ENCODE measurements around the gene ST6GALNAC3. TPM values are rescaled to one million over a fixed set of nuclear protein-coding genes. Genes with fewer than 3 reads are reported as not detected.

ST6GALNAC3 gene
- total RNA-seq, 1 experiment from 2014 or later = 2.2 TPM

DNA sequence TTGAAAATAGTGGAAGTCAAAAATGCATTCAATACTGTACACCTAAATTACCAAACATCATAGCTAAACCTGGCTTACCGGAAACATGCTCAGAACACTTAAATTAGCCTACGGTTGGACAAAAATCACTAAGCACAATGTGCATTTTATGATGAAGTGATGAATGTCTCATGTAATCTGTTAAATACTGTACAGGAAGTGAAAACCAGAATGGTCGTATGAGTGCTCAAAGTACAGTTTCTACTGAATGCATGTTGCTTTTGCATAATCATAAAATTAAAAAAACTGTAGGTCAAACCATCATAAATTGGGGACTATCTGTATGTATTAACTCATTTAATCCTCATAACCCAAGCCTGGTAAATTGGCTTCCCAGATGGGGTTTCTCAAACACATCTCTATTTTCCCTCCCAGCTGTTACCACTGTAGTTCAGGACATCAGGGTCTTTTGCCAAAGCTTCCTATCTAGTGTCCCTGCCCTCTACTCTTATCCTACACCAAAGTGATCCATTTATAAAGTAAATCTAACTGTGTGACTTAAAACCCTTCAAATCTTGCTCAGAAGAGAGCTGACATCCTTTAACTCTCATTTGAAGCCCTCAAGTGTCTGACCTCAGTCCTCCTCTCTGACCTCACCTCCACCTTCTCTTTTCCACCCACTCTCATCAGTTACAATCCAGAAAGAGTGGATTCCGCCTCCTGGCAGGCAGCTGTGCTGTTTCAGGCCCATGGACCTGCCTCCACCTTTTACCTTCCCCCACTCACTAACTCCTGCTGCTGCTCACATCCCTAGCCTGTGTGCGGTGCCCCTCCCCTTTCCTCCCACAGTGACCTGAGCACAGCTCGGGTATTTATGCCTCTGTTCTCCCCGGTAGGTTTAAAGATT is 436.4 kb downstream of the ST6GALNAC3 start:
- ATAC-seq = no peak
- BruUV-seq (replicated peaks) = no TSS peak
- intact Hi-C loops (cut with micrococcal nuclease) = no loop called here
- POLR2A ChIA-PET = no interaction called here
- no peak overlapping the region for H3K9ac ChIP-seq (ENCODE audit: low read length)
- H4K20me1 ChIP-seq (ENCODE audit: insufficient read depth) = no peaks in the 10 kb centered on the region
- DNase-seq (ENCODE audit: low read depth, low spot score) = no peak
- H3K4me2 ChIP-seq (ENCODE audit: low read length) = no peak overlapping the region
- TF ChIP-seq, protein P1, sequence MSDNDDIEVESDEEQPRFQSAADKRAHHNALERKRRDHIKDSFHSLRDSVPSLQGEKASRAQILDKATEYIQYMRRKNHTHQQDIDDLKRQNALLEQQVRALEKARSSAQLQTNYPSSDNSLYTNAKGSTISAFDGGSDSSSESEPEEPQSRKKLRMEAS (IDR thresholded peaks at IDR 0.05) = no peak
- TF ChIP-seq TCF7L2 (IDR thresholded peaks at IDR 0.05; ENCODE audit: borderline replicate concordance, extremely low read depth, insufficient read depth, insufficient read length) (no peak), POLR2AphosphoS5 (IDR thresholded peaks at IDR 0.05; ENCODE audit: low read depth, low read length) (no peak), POLR2A (IDR thresholded peaks at IDR 0.05; ENCODE audit: borderline replicate concordance, extremely low read depth, insufficient read depth, insufficient read length) (no peak), REST (IDR thresholded peaks at IDR 0.05; ENCODE audit: low read depth) (no peak), ZFX (IDR thresholded peaks at IDR 0.05) (no peak), EZH2 (IDR thresholded peaks at IDR 0.05) (no peak)
- H3K9me3 ChIP-seq (ENCODE audit: control insufficient read depth in 1 of 2, insufficient read depth in 1 of 2, low read depth in 1 of 2, low read length in 2 of 2) = no peaks in the 10 kb centered on the region
- H2AFZ ChIP-seq (ENCODE audit: low read depth, low read length, poor library complexity, severe bottlenecking) = no peak overlapping the region
- CTCF ChIA-PET = no interaction called here
- RAD21 ChIA-PET (ENCODE audit: low non-redundant PET in 1 of 2, low total read pairs in 2 of 2, uncharacterized antibody in 2 of 2, unreplicated experiment in 2 of 2) = no interaction called here
- H3K27ac ChIP-seq (ENCODE audit: low read depth, low read length) = no peak overlapping the region
- no peaks in the 10 kb centered on the region for H3K9me2 ChIP-seq (ENCODE audit: insufficient read depth)
- no peaks in the 10 kb centered on the region for H3K36me3 ChIP-seq (ENCODE audit: control insufficient read depth in 1 of 2, insufficient read depth in 2 of 2, low read length in 2 of 2)
- no peaks in the 10 kb centered on the region for H3K27me3 ChIP-seq (ENCODE audit: insufficient read depth, low read length)
- H3K79me2 ChIP-seq (ENCODE audit: insufficient read depth, low read length) = no peaks in the 10 kb centered on the region
- H3K4me3 ChIP-seq (replicated peaks in 1 of 2; ENCODE audit: low read depth in 1 of 2, low read length in 2 of 2) = no peak overlapping the region
- no peaks in the 10 kb centered on the region for H3K4me1 ChIP-seq (ENCODE audit: control insufficient read depth in 1 of 2, insufficient read depth in 2 of 2, low read length in 2 of 2)

All from HCT116 (cell line).